Measurements from ENCODE around the gene PPM1L. TPM values are rescaled to one million over a fixed set of nuclear protein-coding genes. Genes with fewer than 3 reads are reported as not detected.

PPM1L gene
- total and polyA plus RNA-seq, 2 donors (not counting 1 experiment from before 2014, with no cell fraction given) = 1.1 to 12.0 TPM

DNA sequence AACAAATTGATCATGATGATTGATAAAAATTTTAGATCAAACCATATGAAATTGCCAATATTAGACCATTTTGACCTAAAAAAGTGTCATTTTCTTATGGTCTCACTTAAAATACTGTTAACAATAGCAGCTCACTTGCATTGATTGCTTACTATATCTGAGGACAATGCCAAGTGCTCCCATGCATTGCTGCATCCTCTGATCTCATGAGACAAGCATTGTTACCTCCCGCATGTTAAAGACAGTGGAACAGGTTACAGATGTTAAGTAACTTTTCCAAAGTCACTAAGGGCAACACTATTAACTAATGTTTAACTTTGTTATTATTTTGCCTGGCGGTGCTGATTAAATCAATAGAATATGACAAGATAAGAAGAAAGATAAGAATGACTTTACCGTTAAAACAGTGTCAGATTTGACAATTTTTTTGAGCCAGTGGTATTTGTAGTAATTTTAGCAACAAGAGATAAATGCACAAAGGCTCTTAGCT is 69.3 kb downstream of the PPM1L start:
- POLR2A ChIA-PET = no interaction called here
- no peak overlapping the region for H3K27ac Mint-ChIP-seq
- Histone ChIP-seq H3K9me3 (ENCODE audit: control extremely low read depth in 1 of 3, control insufficient read depth in 2 of 3, insufficient read depth in 1 of 3, low read length in 2 of 3) (no peaks in the 10 kb centered on the region), H3K4me3 (ENCODE audit: control extremely low read depth in 1 of 5, extremely low read depth in 1 of 5, insufficient read depth in 1 of 5, low read depth in 2 of 5, low read length in 4 of 5) (no peak overlapping the region), H3K27me3 (replicated peaks in 1 of 4; ENCODE audit: control extremely low read depth in 1 of 4, control insufficient read depth in 3 of 4, insufficient read depth in 4 of 4, low read length in 3 of 4) (no peaks in the 10 kb centered on the region), H4K20me1 (ENCODE audit: control insufficient read depth, insufficient read depth, low read length, poor library complexity, severe bottlenecking) (no peaks in the 10 kb centered on the region), H3K4me2 (replicated peaks; ENCODE audit: low read depth, low read length, poor library complexity, severe bottlenecking) (no peak overlapping the region), H3K36me3 (replicated peaks in 1 of 2; ENCODE audit: control extremely low read depth in 1 of 2, control insufficient read depth in 1 of 2, extremely low read depth in 1 of 2, insufficient read depth in 2 of 2, low read length in 1 of 2) (no peaks in the 10 kb centered on the region), H3K79me2 (ENCODE audit: control insufficient read depth, insufficient read depth, low read length) (no peaks in the 10 kb centered on the region), H3K9ac (ENCODE audit: low read length) (no peak overlapping the region), H3K27ac (ENCODE audit: low read length in 2 of 2) (no peak overlapping the region), H2AFZ (ENCODE audit: insufficient read depth, low read depth, low read length, poor library complexity, severe bottlenecking) (no peak overlapping the region), H3K4me1 (ENCODE audit: control insufficient read depth in 2 of 2, insufficient read depth in 2 of 2, low read length in 2 of 2) (no peaks in the 10 kb centered on the region)
- no peaks in the 10 kb centered on the region for H3K9me3 Mint-ChIP-seq (ENCODE audit: insufficient read depth)
- no peaks in the 10 kb centered on the region for H3K27me3 Mint-ChIP-seq
- no peak for DNase-seq
- H3K4me3 Mint-ChIP-seq = no peak overlapping the region
- CTCF ChIA-PET = no interaction called here
- H3K4me1 Mint-ChIP-seq = no peaks in the 10 kb centered on the region
- TF ChIP-seq EZH2 (IDR thresholded peaks at IDR 0.05; ENCODE audit: borderline replicate concordance, insufficient read depth, low read depth, low read length, poor library complexity, severe bottlenecking) = no peak
- TF ChIP-seq, protein P1, sequence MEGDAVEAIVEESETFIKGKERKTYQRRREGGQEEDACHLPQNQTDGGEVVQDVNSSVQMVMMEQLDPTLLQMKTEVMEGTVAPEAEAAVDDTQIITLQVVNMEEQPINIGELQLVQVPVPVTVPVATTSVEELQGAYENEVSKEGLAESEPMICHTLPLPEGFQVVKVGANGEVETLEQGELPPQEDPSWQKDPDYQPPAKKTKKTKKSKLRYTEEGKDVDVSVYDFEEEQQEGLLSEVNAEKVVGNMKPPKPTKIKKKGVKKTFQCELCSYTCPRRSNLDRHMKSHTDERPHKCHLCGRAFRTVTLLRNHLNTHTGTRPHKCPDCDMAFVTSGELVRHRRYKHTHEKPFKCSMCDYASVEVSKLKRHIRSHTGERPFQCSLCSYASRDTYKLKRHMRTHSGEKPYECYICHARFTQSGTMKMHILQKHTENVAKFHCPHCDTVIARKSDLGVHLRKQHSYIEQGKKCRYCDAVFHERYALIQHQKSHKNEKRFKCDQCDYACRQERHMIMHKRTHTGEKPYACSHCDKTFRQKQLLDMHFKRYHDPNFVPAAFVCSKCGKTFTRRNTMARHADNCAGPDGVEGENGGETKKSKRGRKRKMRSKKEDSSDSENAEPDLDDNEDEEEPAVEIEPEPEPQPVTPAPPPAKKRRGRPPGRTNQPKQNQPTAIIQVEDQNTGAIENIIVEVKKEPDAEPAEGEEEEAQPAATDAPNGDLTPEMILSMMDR (IDR thresholded peaks at IDR 0.05) = no peak
- intact Hi-C loops (cut with micrococcal nuclease) = no loop called here
- no peak for ATAC-seq (ENCODE audit: low read depth)
- WGBS (ENCODE audit: insufficient coverage) = no CpG with 5 or more reads among the region's 3 CpGs

- Mint-ChIP-seq H3K27me3 (no peaks in the 10 kb centered on the region), H3K27ac (no peak overlapping the region), H3K9me3 (ENCODE audit: insufficient read depth) (no peaks in the 10 kb centered on the region), H3K4me1 (no peaks in the 10 kb centered on the region), H3K4me3 (no peak overlapping the region)
- DNase-seq = no peak
- CTCF ChIA-PET = no interaction called here
- POLR2A ChIA-PET = no interaction called here
- Histone ChIP-seq H3K27me3 (replicated peaks in 1 of 4; ENCODE audit: control extremely low read depth in 1 of 4, control insufficient read depth in 3 of 4, insufficient read depth in 4 of 4, low read length in 3 of 4) (no peaks in the 10 kb centered on the region), H3K9ac (ENCODE audit: low read length) (no peak overlapping the region), H3K4me3 (ENCODE audit: control extremely low read depth in 1 of 5, extremely low read depth in 1 of 5, insufficient read depth in 1 of 5, low read depth in 2 of 5, low read length in 4 of 5) (no peak overlapping the region), H4K20me1 (ENCODE audit: control insufficient read depth, insufficient read depth, low read length, poor library complexity, severe bottlenecking) (no peaks in the 10 kb centered on the region), H3K79me2 (ENCODE audit: control insufficient read depth, insufficient read depth, low read length) (no peaks in the 10 kb centered on the region), H3K4me2 (replicated peaks; ENCODE audit: low read depth, low read length, poor library complexity, severe bottlenecking) (no peak overlapping the region), H3K9me3 (ENCODE audit: control extremely low read depth in 1 of 3, control insufficient read depth in 2 of 3, insufficient read depth in 1 of 3, low read length in 2 of 3) (no peaks in the 10 kb centered on the region), H2AFZ (ENCODE audit: insufficient read depth, low read depth, low read length, poor library complexity, severe bottlenecking) (no peak overlapping the region), H3K36me3 (replicated peaks in 1 of 2; ENCODE audit: control extremely low read depth in 1 of 2, control insufficient read depth in 1 of 2, extremely low read depth in 1 of 2, insufficient read depth in 2 of 2, low read length in 1 of 2) (no peaks in the 10 kb centered on the region), H3K27ac (ENCODE audit: low read length in 2 of 2) (no peak overlapping the region), H3K4me1 (ENCODE audit: control insufficient read depth in 2 of 2, insufficient read depth in 2 of 2, low read length in 2 of 2) (no peaks in the 10 kb centered on the region)
- TF ChIP-seq, protein P1 (IDR thresholded peaks at IDR 0.05) = no peak
- TF ChIP-seq EZH2 (IDR thresholded peaks at IDR 0.05; ENCODE audit: borderline replicate concordance, insufficient read depth, low read depth, low read length, poor library complexity, severe bottlenecking) = no peak
- ATAC-seq (ENCODE audit: low read depth) = no peak
- intact Hi-C loops (cut with micrococcal nuclease) = no loop called here
These were observed 70.4 kb downstream of the PPM1L start for GRCh38 chr3:160826408-160826807.

Measured in B cell (primary cell).